Natural killer cell (primary cell): ENCODE data around the gene S1PR4. TPM values are rescaled to one million over a fixed set of nuclear protein-coding genes. Genes with fewer than 3 reads are reported as not detected.

Source experiments
- ATAC-seq, 3 donors: fragments of 150-1000 bp in 2 of 3; fragments of 200-7000 bp in 1 of 3; cut with Tn5 transposase; 1 replicate in 1 of 3; 2 replicates in 2 of 3; pipeline ENCODE4 v1.10.0; 2021; ENCODE audit warnings: mild to moderate bottlenecking in 2 of 3, moderate library complexity in 2 of 3
- DNase-seq, 2 donors: peaks; one replicate each; pipeline versions ENCODE4 v3.0.0 to v3.0.0-alpha.2; 2013 to 2021; ENCODE audit warnings: mixed read lengths in 1 of 2
- H3K27ac ChIP-seq: one replicate; pipeline ENCODE4 v1.5.1; 2013; ENCODE audit warnings: mild to moderate bottlenecking, low read length
- H3K27me3 ChIP-seq: one replicate; pipeline ENCODE4 v1.6.1; 2013; ENCODE audit warnings: low read length; ENCODE audit not compliant: control insufficient read depth, insufficient read depth
- H3K36me3 ChIP-seq: one replicate; pipeline ENCODE4 v1.6.1; 2013; ENCODE audit warnings: low read length; ENCODE audit not compliant: control insufficient read depth, insufficient read depth
- H3K4me1 ChIP-seq: one replicate; pipeline ENCODE4 v1.6.1; 2013; ENCODE audit warnings: low read length; ENCODE audit not compliant: control insufficient read depth, insufficient read depth
- H3K4me3 ChIP-seq: one replicate; pipeline ENCODE4 v1.5.1; 2013; ENCODE audit warnings: low read length
- H3K9me3 ChIP-seq: one replicate; pipeline ENCODE4 v1.6.1; 2013; ENCODE audit warnings: low read length; ENCODE audit not compliant: control insufficient read depth, insufficient read depth
- H3K27ac Mint-ChIP-seq, 2 donors: one replicate each; pipeline ENCODE4 v1.8.0; 2022; ENCODE audit warnings: mild to moderate bottlenecking in 2 of 2, mixed read lengths in 2 of 2, moderate library complexity in 1 of 2
- H3K27me3 Mint-ChIP-seq, 2 donors: one replicate each; pipeline ENCODE4 v1.8.0; 2022; ENCODE audit warnings: low read depth in 2 of 2, mixed read lengths in 2 of 2
- H3K36me3 Mint-ChIP-seq: one replicate; pipeline ENCODE4 v1.8.0; 2022; ENCODE audit warnings: mixed read lengths
- H3K4me1 Mint-ChIP-seq, 2 donors: one replicate each; pipeline ENCODE4 v1.8.0; 2022; ENCODE audit warnings: mixed read lengths in 2 of 2
- H3K4me3 Mint-ChIP-seq: one replicate; pipeline ENCODE4 v1.8.0; 2022; ENCODE audit warnings: mild to moderate bottlenecking, moderate library complexity, mixed read lengths
- H3K9me3 Mint-ChIP-seq, 2 donors: one replicate each; pipeline ENCODE4 v1.8.0; 2022; ENCODE audit warnings: mixed read lengths in 2 of 2
- CTCF ChIP-seq: fragments of 200-600 bp; IDR thresholded peaks from one replicate; pipeline ENCODE4 v1.8.0; 2022; ENCODE audit warnings: antibody characterized with exemption
- WGBS: methylation state at CpG from one replicate; pipeline ENCODE4 v1.1.7; 2013; ENCODE audit warnings: missing lambda C conversion rate; ENCODE audit not compliant: insufficient coverage; 5-methylcytosine and 5-hydroxymethylcytosine counted together
- intact Hi-C: fragments of 100-400 bp; cut with micrococcal nuclease; formaldehyde crosslinking; loops from one replicate; pipeline ENCODE4 v1.14.2; 2022
- total RNA-seq, 4 donors: library from RNA; stranded (reverse); fragments of 120-200 nt in 1 of 4; gene quantifications; one replicate each; pipeline versions ENCODE4 v1.2.3 to v1.2.4, GENCODE V29; 2013 to 2022

The S1PR4 gene
- total RNA-seq, 3 donors from 2014 or later (not counting 1 experiment from before 2014, with no cell fraction given), result 37.1 to 60.4 (median 51.7) TPM

- under 1% methylated on average over 31 of the region's 31 CpGs for WGBS
- Mint-ChIP-seq H3K36me3 (no peaks in the 10 kb centered on the region), H3K27me3 (no peaks in the 10 kb centered on the region), H3K4me3 (peak overlapping the region; percentile 95), H3K4me1 (peaks cover 39 to 58% of the 10 kb centered on the region in 2 donors), H3K9me3 (no peaks in the 10 kb centered on the region), H3K27ac (peak overlapping the region; percentile 90 to 96)
- H3K4me1 ChIP-seq, result peaks cover 70% of the 10 kb centered on the region
- peak overlapping the region; percentile 76 for H3K4me3 ChIP-seq
- no peaks in the 10 kb centered on the region for H3K9me3 ChIP-seq
- no peaks in the 10 kb centered on the region for H3K27me3 ChIP-seq
- peak; percentile 33 to 55 for DNase-seq
- ATAC-seq, result peak; percentile 4 to 34 (median 30)
- H3K36me3 ChIP-seq, result peaks cover 23% of the 10 kb centered on the region
- TF ChIP-seq CTCF, result no peak
- intact Hi-C loops, result loop anchor here (5.0 to 10.0 kb wide), 3 partner anchors 48 to 255 kb away; no protein-coding TSS in a partner anchor
- peak overlapping the region; percentile 82 for H3K27ac ChIP-seq
Observed at GRCh38 chr19:3179739-3180293, 1.2 kb downstream of the S1PR4 start.

GRCh38 chr19:3183721-3184641 is 5.4 kb downstream of the S1PR4 start:
- ATAC-seq, result no peak

GRCh38 chr19:3184847-3185460 is 6.4 kb downstream of the S1PR4 start:
- DNase-seq (no peak), ATAC-seq (peak; percentile 16 to 35 (median 21))
- Histone ChIP-seq H3K27me3 (no peaks in the 10 kb centered on the region), H3K4me3 (peak overlapping the region; percentile 77), H3K27ac (peak overlapping the region; percentile 72), H3K4me1 (peaks cover 82% of the 10 kb centered on the region), H3K9me3 (no peaks in the 10 kb centered on the region), H3K36me3 (peaks cover 24% of the 10 kb centered on the region)
- WGBS, result 30% methylated on average over 14 of the region's 14 CpGs
- intact Hi-C loops, result loop anchor here (1.0 to 10.0 kb wide), 3 partner anchors 9 to 250 kb away; no protein-coding TSS in a partner anchor
- no peaks in the 10 kb centered on the region for H3K36me3 Mint-ChIP-seq
- H3K9me3 Mint-ChIP-seq, result no peaks in the 10 kb centered on the region
- H3K27ac Mint-ChIP-seq, result peak overlapping the region; percentile 93 to 94
- H3K4me3 Mint-ChIP-seq, result peak overlapping the region; percentile 95
- peaks cover 39 to 68% of the 10 kb centered on the region in 2 donors for H3K4me1 Mint-ChIP-seq
- no peaks in the 10 kb centered on the region for H3K27me3 Mint-ChIP-seq
- TF ChIP-seq CTCF, result no peak

More at GRCh38 chr19:3183721-3184641, 5.4 kb downstream of the S1PR4 start:
- TF ChIP-seq CTCF, result no peak
- H3K27me3 Mint-ChIP-seq, result no peaks in the 10 kb centered on the region
- Histone ChIP-seq H3K36me3 (peaks cover 24% of the 10 kb centered on the region), H3K27me3 (no peaks in the 10 kb centered on the region), H3K9me3 (no peaks in the 10 kb centered on the region), H3K27ac (peak overlapping the region; percentile 2), H3K4me3 (no peak overlapping the region), H3K4me1 (peaks cover 76% of the 10 kb centered on the region)
- WGBS, result 86% methylated on average over 13 of the region's 13 CpGs
- no peak for DNase-seq
- intact Hi-C loops, result loop anchor here (10.0 kb wide), 2 partner anchors 229 to 251 kb away; no protein-coding TSS in a partner anchor
- peak overlapping the region; percentile 65 for H3K4me3 Mint-ChIP-seq
- peaks cover 48 to 75% of the 10 kb centered on the region in 2 donors for H3K4me1 Mint-ChIP-seq
- H3K36me3 Mint-ChIP-seq, result no peaks in the 10 kb centered on the region
- H3K9me3 Mint-ChIP-seq, result no peaks in the 10 kb centered on the region
- peak overlapping the region; percentile 68 to 93 for H3K27ac Mint-ChIP-seq
